ENCODE measurements around the gene RP2.

RP2 gene

DNA sequence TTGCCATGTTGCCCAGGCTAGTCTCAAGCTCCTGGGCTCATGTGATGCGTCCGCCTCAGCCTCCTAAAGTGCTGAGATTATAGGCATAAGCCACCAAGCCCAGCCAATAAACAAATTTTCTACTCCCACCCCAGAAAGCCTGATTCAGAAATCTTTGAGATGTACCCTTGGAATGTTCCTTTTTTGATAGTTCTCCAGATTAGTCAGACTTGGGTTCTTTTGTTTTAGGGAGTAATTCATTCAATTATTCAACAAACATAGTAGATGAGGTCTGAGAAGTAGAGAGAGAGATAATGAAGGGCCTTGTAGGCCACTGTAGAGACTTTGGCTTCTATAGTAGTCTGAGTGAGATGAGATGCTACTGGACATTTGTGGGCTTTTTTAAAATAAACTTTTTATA is 27.8 kb downstream of the RP2 start:
- TF ChIP-seq CEBPB (IDR thresholded peaks at IDR 0.05), result no peak
- no peak for TF ChIP-seq EP300 (IDR thresholded peaks at IDR 0.05; ENCODE audit: borderline replicate concordance)
- TF ChIP-seq, protein P1, sequence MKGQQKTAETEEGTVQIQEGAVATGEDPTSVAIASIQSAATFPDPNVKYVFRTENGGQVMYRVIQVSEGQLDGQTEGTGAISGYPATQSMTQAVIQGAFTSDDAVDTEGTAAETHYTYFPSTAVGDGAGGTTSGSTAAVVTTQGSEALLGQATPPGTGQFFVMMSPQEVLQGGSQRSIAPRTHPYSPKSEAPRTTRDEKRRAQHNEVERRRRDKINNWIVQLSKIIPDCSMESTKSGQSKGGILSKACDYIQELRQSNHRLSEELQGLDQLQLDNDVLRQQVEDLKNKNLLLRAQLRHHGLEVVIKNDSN (IDR thresholded peaks at IDR 0.05), result no peak
- TF ChIP-seq FOXM1 (IDR thresholded peaks at IDR 0.05; ENCODE audit: borderline replicate concordance, low read depth), result no peak
- no peak for TF ChIP-seq NFIC (IDR thresholded peaks at IDR 0.05)
- no peak for TF ChIP-seq ZBTB7A (IDR thresholded peaks at IDR 0.05; ENCODE audit: low read depth)
- TF ChIP-seq RAD21 (IDR thresholded peaks at IDR 0.05; ENCODE audit: low read depth), result no peak
- TF ChIP-seq TEAD4 (IDR thresholded peaks at IDR 0.05), result no peak
- TF ChIP-seq EGR1 (IDR thresholded peaks at IDR 0.05), result no peak
- TF ChIP-seq CREB1 (IDR thresholded peaks at IDR 0.05; ENCODE audit: low read depth), result no peak
- TF ChIP-seq YY1 (IDR thresholded peaks at IDR 0.05; ENCODE audit: low read depth), result no peak
- TF ChIP-seq TCF12 (IDR thresholded peaks at IDR 0.05; ENCODE audit: low read depth), result no peak
- TF ChIP-seq TAF1 (IDR thresholded peaks at IDR 0.05; ENCODE audit: low read depth), result no peak
- TF ChIP-seq, protein P2, sequence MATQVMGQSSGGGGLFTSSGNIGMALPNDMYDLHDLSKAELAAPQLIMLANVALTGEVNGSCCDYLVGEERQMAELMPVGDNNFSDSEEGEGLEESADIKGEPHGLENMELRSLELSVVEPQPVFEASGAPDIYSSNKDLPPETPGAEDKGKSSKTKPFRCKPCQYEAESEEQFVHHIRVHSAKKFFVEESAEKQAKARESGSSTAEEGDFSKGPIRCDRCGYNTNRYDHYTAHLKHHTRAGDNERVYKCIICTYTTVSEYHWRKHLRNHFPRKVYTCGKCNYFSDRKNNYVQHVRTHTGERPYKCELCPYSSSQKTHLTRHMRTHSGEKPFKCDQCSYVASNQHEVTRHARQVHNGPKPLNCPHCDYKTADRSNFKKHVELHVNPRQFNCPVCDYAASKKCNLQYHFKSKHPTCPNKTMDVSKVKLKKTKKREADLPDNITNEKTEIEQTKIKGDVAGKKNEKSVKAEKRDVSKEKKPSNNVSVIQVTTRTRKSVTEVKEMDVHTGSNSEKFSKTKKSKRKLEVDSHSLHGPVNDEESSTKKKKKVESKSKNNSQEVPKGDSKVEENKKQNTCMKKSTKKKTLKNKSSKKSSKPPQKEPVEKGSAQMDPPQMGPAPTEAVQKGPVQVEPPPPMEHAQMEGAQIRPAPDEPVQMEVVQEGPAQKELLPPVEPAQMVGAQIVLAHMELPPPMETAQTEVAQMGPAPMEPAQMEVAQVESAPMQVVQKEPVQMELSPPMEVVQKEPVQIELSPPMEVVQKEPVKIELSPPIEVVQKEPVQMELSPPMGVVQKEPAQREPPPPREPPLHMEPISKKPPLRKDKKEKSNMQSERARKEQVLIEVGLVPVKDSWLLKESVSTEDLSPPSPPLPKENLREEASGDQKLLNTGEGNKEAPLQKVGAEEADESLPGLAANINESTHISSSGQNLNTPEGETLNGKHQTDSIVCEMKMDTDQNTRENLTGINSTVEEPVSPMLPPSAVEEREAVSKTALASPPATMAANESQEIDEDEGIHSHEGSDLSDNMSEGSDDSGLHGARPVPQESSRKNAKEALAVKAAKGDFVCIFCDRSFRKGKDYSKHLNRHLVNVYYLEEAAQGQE (IDR thresholded peaks at IDR 0.05; ENCODE audit: low read depth), result no peak
- TF ChIP-seq, protein P3, sequence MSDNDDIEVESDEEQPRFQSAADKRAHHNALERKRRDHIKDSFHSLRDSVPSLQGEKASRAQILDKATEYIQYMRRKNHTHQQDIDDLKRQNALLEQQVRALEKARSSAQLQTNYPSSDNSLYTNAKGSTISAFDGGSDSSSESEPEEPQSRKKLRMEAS (IDR thresholded peaks at IDR 0.05), result no peak

DNA sequence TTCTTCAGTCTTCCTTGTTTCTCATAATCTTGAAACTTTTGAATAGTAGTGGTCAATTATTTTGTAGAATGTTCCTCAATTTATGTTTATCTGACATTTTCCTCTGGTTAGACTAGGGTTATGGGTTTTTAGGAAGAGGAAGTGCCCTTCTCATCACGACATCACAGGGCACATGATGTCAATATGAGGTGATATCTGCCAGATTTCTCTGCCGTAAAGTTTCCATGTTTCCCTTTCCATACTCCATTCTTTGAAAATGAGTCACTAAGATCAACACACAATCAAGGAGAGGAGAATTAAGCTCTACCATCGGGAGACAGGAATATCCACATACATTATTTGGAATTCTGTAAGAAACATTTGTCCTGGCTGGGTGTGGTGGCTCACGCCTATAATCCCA is 28.4 kb downstream of the RP2 start:
- TF ChIP-seq, protein P1 (IDR thresholded peaks at IDR 0.05), result no peak
- TF ChIP-seq RAD21 (IDR thresholded peaks at IDR 0.05; ENCODE audit: low read depth) (no peak), CEBPB (IDR thresholded peaks at IDR 0.05) (no peak), YY1 (IDR thresholded peaks at IDR 0.05; ENCODE audit: low read depth) (no peak), EP300 (IDR thresholded peaks at IDR 0.05; ENCODE audit: borderline replicate concordance) (no peak), FOXM1 (IDR thresholded peaks at IDR 0.05; ENCODE audit: borderline replicate concordance, low read depth) (no peak), TAF1 (IDR thresholded peaks at IDR 0.05; ENCODE audit: low read depth) (no peak), EGR1 (IDR thresholded peaks at IDR 0.05) (no peak), TCF12 (IDR thresholded peaks at IDR 0.05; ENCODE audit: low read depth) (no peak), TEAD4 (IDR thresholded peaks at IDR 0.05) (no peak), CREB1 (IDR thresholded peaks at IDR 0.05; ENCODE audit: low read depth) (no peak), NFIC (IDR thresholded peaks at IDR 0.05) (no peak), ZBTB7A (IDR thresholded peaks at IDR 0.05; ENCODE audit: low read depth) (no peak)
- TF ChIP-seq, protein P3 (IDR thresholded peaks at IDR 0.05), result no peak
- TF ChIP-seq, protein P2 (IDR thresholded peaks at IDR 0.05; ENCODE audit: low read depth), result no peak

DNA sequence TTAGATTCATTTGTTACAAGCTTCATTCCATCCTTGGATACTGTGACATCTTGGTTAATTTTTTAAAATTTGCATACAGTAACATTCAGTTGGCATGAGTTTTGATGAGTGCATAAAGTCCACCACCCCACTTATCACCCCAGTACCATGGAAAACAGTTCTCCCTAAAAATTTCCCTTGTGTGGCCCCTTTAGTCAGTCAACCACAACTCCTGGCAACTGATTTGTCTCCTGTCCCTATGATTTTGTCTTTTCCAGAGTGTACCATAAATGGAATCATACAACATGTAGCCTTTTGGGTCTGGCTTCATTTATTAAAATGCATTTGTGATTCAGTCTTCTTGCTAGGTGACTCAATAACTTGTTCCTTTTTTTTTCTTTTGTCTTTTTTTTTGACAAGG is 29.9 kb downstream of the RP2 start:
- TF ChIP-seq, protein P3 (IDR thresholded peaks at IDR 0.05), result no peak
- TF ChIP-seq, protein P2 (IDR thresholded peaks at IDR 0.05; ENCODE audit: low read depth), result no peak
- TF ChIP-seq NFIC (IDR thresholded peaks at IDR 0.05), result no peak
- no peak for TF ChIP-seq CEBPB (IDR thresholded peaks at IDR 0.05)
- no peak for TF ChIP-seq TCF12 (IDR thresholded peaks at IDR 0.05; ENCODE audit: low read depth)
- no peak for TF ChIP-seq ZBTB7A (IDR thresholded peaks at IDR 0.05; ENCODE audit: low read depth)
- no peak for TF ChIP-seq TEAD4 (IDR thresholded peaks at IDR 0.05)
- TF ChIP-seq RAD21 (IDR thresholded peaks at IDR 0.05; ENCODE audit: low read depth), result no peak
- no peak for TF ChIP-seq FOXM1 (IDR thresholded peaks at IDR 0.05; ENCODE audit: borderline replicate concordance, low read depth)
- no peak for TF ChIP-seq EP300 (IDR thresholded peaks at IDR 0.05; ENCODE audit: borderline replicate concordance)
- TF ChIP-seq, protein P1 (IDR thresholded peaks at IDR 0.05), result no peak
- TF ChIP-seq TAF1 (IDR thresholded peaks at IDR 0.05; ENCODE audit: low read depth), result no peak
- no peak for TF ChIP-seq EGR1 (IDR thresholded peaks at IDR 0.05)
- TF ChIP-seq CREB1 (IDR thresholded peaks at IDR 0.05; ENCODE audit: low read depth), result no peak
